Panc1 (cell line): ENCODE measurements around the gene SYCP2. TPM values are rescaled to one million over a fixed set of nuclear protein-coding genes. Genes with fewer than 3 reads are reported as not detected.

Experiments used
- ATAC-seq: fragments of 200-7000 bp; cut with Tn5 transposase; 2 replicates; pipeline ENCODE4 v1.9.1; 2020; ENCODE audit warnings: mild to moderate bottlenecking, moderate library complexity
- BruUV-seq: library from RNA; stranded (reverse); fragments of 400-500 nt; replicated peaks from 2 replicates; lab custom pipeline; 2021; lab: Mats Ljungman, UMichigan
- CTCF ChIA-PET: fragments of 300-600 bp; sonication (Branson Sonifier 250); formaldehyde crosslinking; loops from one replicate; lab custom pipeline; 2022; ENCODE audit warnings: antibody characterized with exemption; lab: Charles Lee
- POLR2A ChIA-PET: fragments of 300-600 bp; sonication (Branson Sonifier 250); formaldehyde crosslinking; loops from one replicate; lab custom pipeline; 2022; ENCODE audit warnings: antibody characterized with exemption; lab: Charles Lee
- DNase-seq: peaks from one replicate; pipeline ENCODE4 v3.0.0-alpha.2; 2010; ENCODE audit warnings: low read depth, low spot score
- H3K27ac ChIP-seq: 2 replicates; pipeline ENCODE4 v1.5.1; 2011; ENCODE audit warnings: mild to moderate bottlenecking, low read length, inconsistent platforms
- H3K27me3 ChIP-seq: fragments of 200-500 bp; sonication (Bioruptor generic); 2 replicates; pipeline ENCODE4 v1.6.0; 2014; ENCODE audit warnings: low read length, inconsistent platforms; ENCODE audit not compliant: control insufficient read depth, insufficient read depth
- H3K36me3 ChIP-seq: fragments of 200-500 bp; sonication (Bioruptor generic); 2 replicates; pipeline ENCODE4 v1.5.1; 2014; ENCODE audit warnings: inconsistent platforms, mild to moderate bottlenecking, low read length, moderate library complexity; ENCODE audit not compliant: control insufficient read depth, insufficient read depth
- H3K4me1 ChIP-seq: 2 replicates; pipeline ENCODE4 v1.5.1; 2011; ENCODE audit warnings: inconsistent platforms, mild to moderate bottlenecking, low read length, moderate library complexity; ENCODE audit not compliant: control insufficient read depth, insufficient read depth
- H3K4me3 ChIP-seq, 2 experiments: 2 replicates each; pipeline ENCODE4 v1.5.1; 2011 to 2012; ENCODE audit warnings: low read depth in 2 of 2, low read length in 2 of 2, mild to moderate bottlenecking in 2 of 2, inconsistent platforms in 1 of 2, moderate library complexity in 1 of 2
- H3K9me3 ChIP-seq: fragments of 200-500 bp; sonication (Bioruptor generic); 2 replicates; pipeline ENCODE4 v1.5.1; 2014; ENCODE audit warnings: low read depth, mild to moderate bottlenecking, inconsistent platforms, low read length, moderate library complexity; ENCODE audit not compliant: control insufficient read depth, insufficient read depth
- POLR2AphosphoS5 ChIP-seq: IDR thresholded peaks from 2 replicates; pipeline ENCODE4 v1.6.1; 2012; ENCODE audit warnings: mild to moderate bottlenecking, low read depth, low read length, moderate library complexity
- REST ChIP-seq, 2 experiments: IDR thresholded peaks; 2 replicates each; pipeline ENCODE4 v1.6.1; 2011 to 2012; ENCODE audit warnings: low read depth in 2 of 2, control low read depth in 1 of 2, low read length in 1 of 2, mild to moderate bottlenecking in 1 of 2, moderate library complexity in 1 of 2; ENCODE audit not compliant: insufficient read depth in 1 of 2
- SIN3A ChIP-seq: IDR thresholded peaks from 2 replicates; pipeline ENCODE4 v1.6.1; 2012; ENCODE audit warnings: low read depth, mild to moderate bottlenecking, low read length, moderate library complexity, borderline replicate concordance; ENCODE audit not compliant: insufficient read depth
- TCF7L2 ChIP-seq: IDR thresholded peaks from 2 replicates; pipeline ENCODE4 v1.6.1; 2011; ENCODE audit warnings: mild to moderate bottlenecking, low read depth, low read length, inconsistent platforms
- in situ Hi-C: cut with HindIII; loops from 2 replicates; pipeline ENCODE4 v1.10.0; 2016; ENCODE audit warnings: low sequenced_read_pairs, low pct_unique_long_range_greater_than_20kb
- intact Hi-C: fragments of 100-400 bp; cut with micrococcal nuclease; formaldehyde crosslinking; loops from one replicate; pipeline ENCODE4 v1.10.0; 2022; ENCODE audit not compliant: unreplicated experiment
- total RNA-seq: library from RNA; stranded (reverse); gene quantifications from one replicate; pipeline ENCODE4 v1.2.1, GENCODE V29; 2021; ENCODE audit not compliant: unreplicated experiment
- TF ChIP-seq, protein P1 (sequence below): fragments of 450-650 bp; IDR thresholded peaks from 2 replicates; pipeline ENCODE4 v1.5.1; 2017; ENCODE audit warnings: mild to moderate bottlenecking

SYCP2 gene
- total RNA-seq, 1 experiment from 2014 or later: 39.7 TPM

GRCh38 chr20:59814840-59815340 is 118.5 kb downstream of the SYCP2 start:
- no peak overlapping the region for H3K27ac ChIP-seq
- no peak for TF ChIP-seq SIN3A
- TF ChIP-seq, protein P1, sequence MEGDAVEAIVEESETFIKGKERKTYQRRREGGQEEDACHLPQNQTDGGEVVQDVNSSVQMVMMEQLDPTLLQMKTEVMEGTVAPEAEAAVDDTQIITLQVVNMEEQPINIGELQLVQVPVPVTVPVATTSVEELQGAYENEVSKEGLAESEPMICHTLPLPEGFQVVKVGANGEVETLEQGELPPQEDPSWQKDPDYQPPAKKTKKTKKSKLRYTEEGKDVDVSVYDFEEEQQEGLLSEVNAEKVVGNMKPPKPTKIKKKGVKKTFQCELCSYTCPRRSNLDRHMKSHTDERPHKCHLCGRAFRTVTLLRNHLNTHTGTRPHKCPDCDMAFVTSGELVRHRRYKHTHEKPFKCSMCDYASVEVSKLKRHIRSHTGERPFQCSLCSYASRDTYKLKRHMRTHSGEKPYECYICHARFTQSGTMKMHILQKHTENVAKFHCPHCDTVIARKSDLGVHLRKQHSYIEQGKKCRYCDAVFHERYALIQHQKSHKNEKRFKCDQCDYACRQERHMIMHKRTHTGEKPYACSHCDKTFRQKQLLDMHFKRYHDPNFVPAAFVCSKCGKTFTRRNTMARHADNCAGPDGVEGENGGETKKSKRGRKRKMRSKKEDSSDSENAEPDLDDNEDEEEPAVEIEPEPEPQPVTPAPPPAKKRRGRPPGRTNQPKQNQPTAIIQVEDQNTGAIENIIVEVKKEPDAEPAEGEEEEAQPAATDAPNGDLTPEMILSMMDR: no peak
- no peak for TF ChIP-seq REST (IDR thresholded peaks at IDR 0.05; ENCODE audit: insufficient read depth in 1 of 2, low read depth in 2 of 2, low read length in 1 of 2)
- no peak for TF ChIP-seq TCF7L2
- no TSS peak for BruUV-seq
- POLR2A ChIA-PET: no interaction called here
- ATAC-seq (no peak), DNase-seq (no peak)
- H3K4me3 ChIP-seq: no peak overlapping the region
- in situ Hi-C loops (no loop called here), intact Hi-C loops (no loop called here)
- CTCF ChIA-PET: interaction anchor here (0.6 kb wide), 1 partner anchor 217 kb away, joined by 4 read pairs; no protein-coding TSS in a partner anchor
- H3K36me3 ChIP-seq: no peaks in the 10 kb centered on the region
- H3K4me1 ChIP-seq: no peaks in the 10 kb centered on the region
- H3K9me3 ChIP-seq: no peaks in the 10 kb centered on the region
- peaks cover 5% of the 10 kb centered on the region for H3K27me3 ChIP-seq

- CTCF ChIA-PET: no interaction called here
- no TSS peak for BruUV-seq
- Histone ChIP-seq H3K9me3 (no peaks in the 10 kb centered on the region), H3K27me3 (peaks cover 5% of the 10 kb centered on the region), H3K27ac (no peak overlapping the region), H3K4me3 (no peak overlapping the region), H3K4me1 (no peaks in the 10 kb centered on the region), H3K36me3 (no peaks in the 10 kb centered on the region)
- POLR2A ChIA-PET: no interaction called here
- intact Hi-C loops (no loop called here), in situ Hi-C loops (no loop called here)
- ATAC-seq: peak; percentile 24; the same call in 1 of the 2 replicates
- no peak for DNase-seq
- no peak for TF ChIP-seq SIN3A
- no peak for TF ChIP-seq REST (IDR thresholded peaks at IDR 0.05; ENCODE audit: insufficient read depth in 1 of 2, low read depth in 2 of 2, low read length in 1 of 2)
- TF ChIP-seq, protein P1: no peak
- no peak for TF ChIP-seq POLR2AphosphoS5
- no peak for TF ChIP-seq TCF7L2
Observed at GRCh38 chr20:59813948-59814839, 119.2 kb downstream of the SYCP2 start.
